ENCODE results near the gene TGDS.

DNA sequence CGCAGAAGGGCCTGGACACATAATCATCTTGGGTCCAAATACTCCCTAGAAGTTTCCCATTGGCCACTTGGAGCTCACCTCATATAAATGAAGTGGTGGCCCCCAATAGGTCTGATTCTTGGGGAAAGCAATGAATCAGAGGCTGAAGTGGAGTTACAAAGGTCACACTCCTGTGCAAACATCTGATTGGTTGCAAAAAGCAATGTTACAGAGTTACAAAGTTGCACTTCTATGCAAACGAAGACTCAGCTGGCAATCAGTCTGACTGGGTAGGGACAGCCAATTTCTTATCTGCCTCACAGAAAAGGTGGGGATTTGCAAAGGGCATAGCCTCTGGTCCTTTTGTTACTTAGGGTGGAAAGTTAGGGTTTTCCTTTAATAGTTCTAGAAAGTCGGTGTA lies 3.9 kb upstream of the TGDS start:
- TF ChIP-seq, protein P1, sequence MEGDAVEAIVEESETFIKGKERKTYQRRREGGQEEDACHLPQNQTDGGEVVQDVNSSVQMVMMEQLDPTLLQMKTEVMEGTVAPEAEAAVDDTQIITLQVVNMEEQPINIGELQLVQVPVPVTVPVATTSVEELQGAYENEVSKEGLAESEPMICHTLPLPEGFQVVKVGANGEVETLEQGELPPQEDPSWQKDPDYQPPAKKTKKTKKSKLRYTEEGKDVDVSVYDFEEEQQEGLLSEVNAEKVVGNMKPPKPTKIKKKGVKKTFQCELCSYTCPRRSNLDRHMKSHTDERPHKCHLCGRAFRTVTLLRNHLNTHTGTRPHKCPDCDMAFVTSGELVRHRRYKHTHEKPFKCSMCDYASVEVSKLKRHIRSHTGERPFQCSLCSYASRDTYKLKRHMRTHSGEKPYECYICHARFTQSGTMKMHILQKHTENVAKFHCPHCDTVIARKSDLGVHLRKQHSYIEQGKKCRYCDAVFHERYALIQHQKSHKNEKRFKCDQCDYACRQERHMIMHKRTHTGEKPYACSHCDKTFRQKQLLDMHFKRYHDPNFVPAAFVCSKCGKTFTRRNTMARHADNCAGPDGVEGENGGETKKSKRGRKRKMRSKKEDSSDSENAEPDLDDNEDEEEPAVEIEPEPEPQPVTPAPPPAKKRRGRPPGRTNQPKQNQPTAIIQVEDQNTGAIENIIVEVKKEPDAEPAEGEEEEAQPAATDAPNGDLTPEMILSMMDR (IDR thresholded peaks at IDR 0.05), result no peak
- no peak for TF ChIP-seq POLR2A (IDR thresholded peaks at IDR 0.05)
